ENCODE results near the gene DSTN.

Gene DSTN

GRCh38 chr20:17605131-17605660 is 35.3 kb downstream of the DSTN start:
- Histone ChIP-seq H3K9me3 (no peaks in the 10 kb centered on the region), H3K36me3 (peaks cover 3% of the 10 kb centered on the region), H3K27me3 (no peaks in the 10 kb centered on the region), H3K27ac (no peak overlapping the region), H3K4me3 (ENCODE audit: low read depth in 1 of 2, low read length in 1 of 2) (no peak overlapping the region), H3K4me1 (ENCODE audit: control insufficient read depth in 1 of 2, insufficient read depth in 1 of 2, low read depth in 1 of 2, low read length in 1 of 2) (no peaks in the 10 kb centered on the region)
- TF ChIP-seq CTCF (IDR thresholded peaks at IDR 0.05): no peak

- TF ChIP-seq CTCF (IDR thresholded peaks at IDR 0.05): no peak
- no peaks in the 10 kb centered on the region for H3K9me3 ChIP-seq
- H3K27me3 ChIP-seq: no peaks in the 10 kb centered on the region
- H3K36me3 ChIP-seq: peaks cover 3% of the 10 kb centered on the region
- no peak overlapping the region for H3K27ac ChIP-seq
- H3K4me1 ChIP-seq (ENCODE audit: control insufficient read depth in 1 of 2, insufficient read depth in 1 of 2, low read depth in 1 of 2, low read length in 1 of 2): peaks cover 4 to 7% of the 10 kb centered on the region in 2 experiments
- H3K4me3 ChIP-seq (ENCODE audit: low read depth in 1 of 2, low read length in 1 of 2): no peak overlapping the region
Observed at GRCh38 chr20:17606001-17606400, 36.1 kb downstream of the DSTN start.

GRCh38 chr20:17608701-17609497 is 39.0 kb downstream of the DSTN start:
- Histone ChIP-seq H3K4me3 (ENCODE audit: low read depth in 1 of 2, low read length in 1 of 2) (no peak overlapping the region), H3K36me3 (peaks cover 10% of the 10 kb centered on the region), H3K4me1 (ENCODE audit: control insufficient read depth in 1 of 2, insufficient read depth in 1 of 2, low read depth in 1 of 2, low read length in 1 of 2) (peaks cover 4 to 7% of the 10 kb centered on the region in 2 experiments), H3K9me3 (no peaks in the 10 kb centered on the region), H3K27me3 (no peaks in the 10 kb centered on the region), H3K27ac (no peak overlapping the region)
- no peak for TF ChIP-seq CTCF (IDR thresholded peaks at IDR 0.05)

GRCh38 chr20:17609811-17610377 is 40.0 kb downstream of the DSTN start:
- Histone ChIP-seq H3K9me3 (no peaks in the 10 kb centered on the region), H3K27ac (no peak overlapping the region), H3K4me3 (ENCODE audit: low read depth in 1 of 2, low read length in 1 of 2) (no peak overlapping the region), H3K36me3 (peaks cover 18% of the 10 kb centered on the region), H3K27me3 (no peaks in the 10 kb centered on the region), H3K4me1 (ENCODE audit: control insufficient read depth in 1 of 2, insufficient read depth in 1 of 2, low read depth in 1 of 2, low read length in 1 of 2) (peaks cover 6 to 7% of the 10 kb centered on the region in 2 experiments)
- TF ChIP-seq CTCF (IDR thresholded peaks at IDR 0.05): no peak

- H3K27ac ChIP-seq: no peak overlapping the region
- H3K27me3 ChIP-seq: no peaks in the 10 kb centered on the region
- no peak overlapping the region for H3K4me3 ChIP-seq (ENCODE audit: low read depth in 1 of 2, low read length in 1 of 2)
- H3K4me1 ChIP-seq (ENCODE audit: control insufficient read depth in 1 of 2, insufficient read depth in 1 of 2, low read depth in 1 of 2, low read length in 1 of 2): peaks cover 14 to 16% of the 10 kb centered on the region in 2 experiments
- TF ChIP-seq CTCF (IDR thresholded peaks at IDR 0.05): no peak
- peaks cover 22% of the 10 kb centered on the region for H3K36me3 ChIP-seq
- H3K9me3 ChIP-seq: no peaks in the 10 kb centered on the region
Observed at GRCh38 chr20:17610566-17611289, 40.9 kb downstream of the DSTN start.
